WERI-Rb-1 (cell line): ENCODE results near the gene ADAM12.
"Not testable (repeated sequence)": the region's sequence is repeated elsewhere in the genome, so short reads cannot be mapped to it uniquely, and the experiment has no call there.

ENCODE experiments used
- DNase-seq: peaks from one replicate; pipeline ENCODE4 v3.0.0-alpha.2; 2020
- H3K27ac ChIP-seq: fragments of 250-450 bp; sonication (Bioruptor Pico); 2 replicates; pipeline ENCODE4 v1.5.1; 2020; ENCODE audit warnings: mild to moderate bottlenecking, moderate library complexity
- H3K27me3 ChIP-seq: fragments of 250-450 bp; sonication (Bioruptor Pico); 2 replicates; pipeline ENCODE4 v1.5.1; 2021; ENCODE audit warnings: mild to moderate bottlenecking, low read depth, moderate library complexity; ENCODE audit not compliant: insufficient read depth, severe bottlenecking
- H3K36me3 ChIP-seq: fragments of 250-450 bp; sonication (Bioruptor Pico); 2 replicates; pipeline ENCODE4 v1.5.1; 2020; ENCODE audit warnings: mild to moderate bottlenecking, moderate library complexity
- H3K4me3 ChIP-seq: 2 replicates; pipeline ENCODE4 v1.5.1; 2011; ENCODE audit warnings: low read depth, mild to moderate bottlenecking, control low read depth, low read length
- H3K9me3 ChIP-seq: fragments of 250-450 bp; sonication (Bioruptor Pico); 2 replicates; pipeline ENCODE4 v1.5.1; 2021; ENCODE audit warnings: mild to moderate bottlenecking, moderate library complexity; ENCODE audit not compliant: severe bottlenecking
- CTCF ChIP-seq: IDR thresholded peaks from 2 replicates; pipeline ENCODE4 v1.5.1; 2011; ENCODE audit warnings: low read depth, mild to moderate bottlenecking, control low read depth, inconsistent platforms, low read length

ADAM12 gene

GRCh38 chr10:125980521-125981035 is 407.7 kb downstream of the ADAM12 start:
- no peak for TF ChIP-seq CTCF
- no peak overlapping the region for H3K27ac ChIP-seq
- no peaks in the 10 kb centered on the region for H3K27me3 ChIP-seq
- DNase-seq, result no peak
- H3K36me3 ChIP-seq, result no peaks in the 10 kb centered on the region
- no peak overlapping the region for H3K4me3 ChIP-seq
- no peaks in the 10 kb centered on the region for H3K9me3 ChIP-seq

- no peak for TF ChIP-seq CTCF
- no peak for DNase-seq
- no peaks in the 10 kb centered on the region for H3K27me3 ChIP-seq
- no peaks in the 10 kb centered on the region for H3K9me3 ChIP-seq
- no peak overlapping the region for H3K27ac ChIP-seq
- H3K4me3 ChIP-seq, result no peak overlapping the region
- no peaks in the 10 kb centered on the region for H3K36me3 ChIP-seq
Measured at GRCh38 chr10:125979976-125980375, 408.3 kb downstream of the ADAM12 start.

- H3K27me3 ChIP-seq, result no peaks in the 10 kb centered on the region
- no peaks in the 10 kb centered on the region for H3K36me3 ChIP-seq
- no peak overlapping the region for H3K27ac ChIP-seq
- H3K9me3 ChIP-seq, result no peaks in the 10 kb centered on the region
- DNase-seq, result no peak
- no peak overlapping the region for H3K4me3 ChIP-seq
- peak; percentile 57 for TF ChIP-seq CTCF
Measured at GRCh38 chr10:125976960-125977605, 411.2 kb downstream of the ADAM12 start.

- not testable (repeated sequence) for DNase-seq, H3K4me3 ChIP-seq, H3K9me3 ChIP-seq, H3K27ac ChIP-seq, H3K27me3 ChIP-seq, H3K36me3 ChIP-seq
Measured at GRCh38 chr10:125970077-125970630, 418.1 kb downstream of the ADAM12 start.

- TF ChIP-seq CTCF, result no peak
- DNase-seq, result no peak
- Histone ChIP-seq H3K9me3 (no peaks in the 10 kb centered on the region), H3K4me3 (no peak overlapping the region), H3K27me3 (no peaks in the 10 kb centered on the region), H3K36me3 (no peaks in the 10 kb centered on the region), H3K27ac (no peak overlapping the region)
Measured at GRCh38 chr10:125967533-125967932, 420.7 kb downstream of the ADAM12 start.

GRCh38 chr10:125964558-125964957 is 423.7 kb downstream of the ADAM12 start:
- no peaks in the 10 kb centered on the region for H3K27me3 ChIP-seq
- H3K27ac ChIP-seq, result no peak overlapping the region
- no peak for TF ChIP-seq CTCF
- no peaks in the 10 kb centered on the region for H3K36me3 ChIP-seq
- H3K4me3 ChIP-seq, result no peak overlapping the region
- H3K9me3 ChIP-seq, result no peaks in the 10 kb centered on the region
- no peak for DNase-seq
